GM21367 (cell line): ENCODE results near the gene SCAF1.

Experiments
- ATAC-seq: cut with Tn5 transposase; IDR thresholded peaks from one replicate; pipeline ENCODE4 v1.9.1; 2021; ENCODE audit not compliant: unreplicated experiment

The SCAF1 gene, protein sequence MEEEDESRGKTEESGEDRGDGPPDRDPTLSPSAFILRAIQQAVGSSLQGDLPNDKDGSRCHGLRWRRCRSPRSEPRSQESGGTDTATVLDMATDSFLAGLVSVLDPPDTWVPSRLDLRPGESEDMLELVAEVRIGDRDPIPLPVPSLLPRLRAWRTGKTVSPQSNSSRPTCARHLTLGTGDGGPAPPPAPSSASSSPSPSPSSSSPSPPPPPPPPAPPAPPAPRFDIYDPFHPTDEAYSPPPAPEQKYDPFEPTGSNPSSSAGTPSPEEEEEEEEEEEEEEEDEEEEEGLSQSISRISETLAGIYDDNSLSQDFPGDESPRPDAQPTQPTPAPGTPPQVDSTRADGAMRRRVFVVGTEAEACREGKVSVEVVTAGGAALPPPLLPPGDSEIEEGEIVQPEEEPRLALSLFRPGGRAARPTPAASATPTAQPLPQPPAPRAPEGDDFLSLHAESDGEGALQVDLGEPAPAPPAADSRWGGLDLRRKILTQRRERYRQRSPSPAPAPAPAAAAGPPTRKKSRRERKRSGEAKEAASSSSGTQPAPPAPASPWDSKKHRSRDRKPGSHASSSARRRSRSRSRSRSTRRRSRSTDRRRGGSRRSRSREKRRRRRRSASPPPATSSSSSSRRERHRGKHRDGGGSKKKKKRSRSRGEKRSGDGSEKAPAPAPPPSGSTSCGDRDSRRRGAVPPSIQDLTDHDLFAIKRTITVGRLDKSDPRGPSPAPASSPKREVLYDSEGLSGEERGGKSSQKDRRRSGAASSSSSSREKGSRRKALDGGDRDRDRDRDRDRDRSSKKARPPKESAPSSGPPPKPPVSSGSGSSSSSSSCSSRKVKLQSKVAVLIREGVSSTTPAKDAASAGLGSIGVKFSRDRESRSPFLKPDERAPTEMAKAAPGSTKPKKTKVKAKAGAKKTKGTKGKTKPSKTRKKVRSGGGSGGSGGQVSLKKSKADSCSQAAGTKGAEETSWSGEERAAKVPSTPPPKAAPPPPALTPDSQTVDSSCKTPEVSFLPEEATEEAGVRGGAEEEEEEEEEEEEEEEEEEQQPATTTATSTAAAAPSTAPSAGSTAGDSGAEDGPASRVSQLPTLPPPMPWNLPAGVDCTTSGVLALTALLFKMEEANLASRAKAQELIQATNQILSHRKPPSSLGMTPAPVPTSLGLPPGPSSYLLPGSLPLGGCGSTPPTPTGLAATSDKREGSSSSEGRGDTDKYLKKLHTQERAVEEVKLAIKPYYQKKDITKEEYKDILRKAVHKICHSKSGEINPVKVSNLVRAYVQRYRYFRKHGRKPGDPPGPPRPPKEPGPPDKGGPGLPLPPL

DNA sequence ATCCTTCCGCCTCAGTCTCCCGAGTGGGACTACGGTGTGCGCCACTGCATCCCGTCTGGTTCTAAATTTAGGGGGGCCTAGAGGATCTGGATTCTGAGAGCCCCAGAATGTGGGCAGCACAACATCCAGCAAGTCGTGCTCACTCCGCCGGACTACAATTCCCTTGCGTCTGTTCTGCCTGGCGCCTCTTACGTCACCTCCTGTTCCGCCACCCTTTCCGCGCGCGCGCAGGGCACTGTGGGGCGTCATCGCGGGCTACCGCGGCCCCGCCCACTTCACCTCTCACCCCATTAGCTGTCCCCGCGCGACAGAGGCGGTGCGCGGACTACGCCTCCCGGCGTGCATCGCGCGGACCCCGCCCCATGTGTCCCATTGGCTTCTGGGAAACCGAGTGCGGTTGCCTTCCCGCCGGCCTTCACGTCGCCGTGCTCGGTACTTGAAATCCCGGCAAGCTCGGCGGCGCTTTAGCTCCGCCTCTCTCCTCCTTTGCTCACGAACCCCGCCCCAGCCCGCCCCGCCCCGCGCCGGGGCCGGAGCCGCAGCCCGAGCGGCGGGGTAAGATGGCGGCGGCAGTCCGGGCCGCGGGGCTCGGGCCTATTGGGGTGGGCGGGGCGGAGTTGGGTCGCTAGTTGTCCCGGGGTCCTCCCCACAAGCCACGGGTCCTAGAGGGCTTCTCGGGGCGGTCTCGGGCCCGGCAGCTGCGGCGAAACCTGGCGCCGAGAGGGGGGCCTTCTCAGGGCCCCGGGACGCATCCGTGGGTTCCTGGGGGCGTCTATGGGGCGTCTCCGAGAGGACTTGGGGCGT lies at the start of gene SCAF1:
TSS of gene SCAF1 (plus strand) at position 522 of the 804 bp plus-strand sequence. CDS start 2,818 bp downstream, outside the sequence.
- ATAC-seq: peak; percentile 42

DNA sequence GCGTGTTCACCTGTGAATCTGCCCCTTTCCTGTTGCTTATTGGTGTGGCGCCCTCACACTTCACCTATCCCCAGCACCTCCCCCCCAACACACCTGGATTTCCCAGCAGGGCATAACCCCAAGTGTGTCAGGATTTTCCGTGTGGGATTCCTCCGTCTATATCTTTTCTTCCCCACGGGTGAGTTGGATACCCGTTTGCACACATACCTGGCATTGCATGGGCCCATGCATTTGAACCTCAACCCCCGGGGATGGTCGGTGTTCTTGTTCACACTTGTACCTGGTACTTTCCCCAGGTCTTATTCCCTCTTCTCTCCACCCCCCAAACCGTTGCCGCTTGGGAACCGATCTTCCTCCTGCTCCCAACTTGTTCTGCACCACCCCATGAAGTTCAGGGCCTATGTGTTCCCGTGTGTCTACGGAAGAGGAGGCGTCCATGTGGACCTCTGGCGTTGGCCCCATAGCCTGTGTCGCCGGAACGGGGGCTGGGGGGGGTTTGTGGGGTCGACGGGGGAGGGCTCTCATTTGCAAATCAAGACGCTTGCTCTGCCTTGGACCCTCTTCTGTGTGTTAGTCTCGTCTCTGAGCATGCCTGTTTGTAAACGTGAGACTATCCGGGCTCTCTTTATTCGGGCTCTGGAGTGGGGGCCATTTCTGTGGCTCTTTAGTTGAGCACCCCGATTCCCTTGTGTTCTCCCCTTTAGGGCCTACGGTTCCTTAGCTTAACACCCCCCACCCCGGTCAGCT lies 49.4 kb upstream of the SCAF1 start:
- no peak for ATAC-seq

DNA sequence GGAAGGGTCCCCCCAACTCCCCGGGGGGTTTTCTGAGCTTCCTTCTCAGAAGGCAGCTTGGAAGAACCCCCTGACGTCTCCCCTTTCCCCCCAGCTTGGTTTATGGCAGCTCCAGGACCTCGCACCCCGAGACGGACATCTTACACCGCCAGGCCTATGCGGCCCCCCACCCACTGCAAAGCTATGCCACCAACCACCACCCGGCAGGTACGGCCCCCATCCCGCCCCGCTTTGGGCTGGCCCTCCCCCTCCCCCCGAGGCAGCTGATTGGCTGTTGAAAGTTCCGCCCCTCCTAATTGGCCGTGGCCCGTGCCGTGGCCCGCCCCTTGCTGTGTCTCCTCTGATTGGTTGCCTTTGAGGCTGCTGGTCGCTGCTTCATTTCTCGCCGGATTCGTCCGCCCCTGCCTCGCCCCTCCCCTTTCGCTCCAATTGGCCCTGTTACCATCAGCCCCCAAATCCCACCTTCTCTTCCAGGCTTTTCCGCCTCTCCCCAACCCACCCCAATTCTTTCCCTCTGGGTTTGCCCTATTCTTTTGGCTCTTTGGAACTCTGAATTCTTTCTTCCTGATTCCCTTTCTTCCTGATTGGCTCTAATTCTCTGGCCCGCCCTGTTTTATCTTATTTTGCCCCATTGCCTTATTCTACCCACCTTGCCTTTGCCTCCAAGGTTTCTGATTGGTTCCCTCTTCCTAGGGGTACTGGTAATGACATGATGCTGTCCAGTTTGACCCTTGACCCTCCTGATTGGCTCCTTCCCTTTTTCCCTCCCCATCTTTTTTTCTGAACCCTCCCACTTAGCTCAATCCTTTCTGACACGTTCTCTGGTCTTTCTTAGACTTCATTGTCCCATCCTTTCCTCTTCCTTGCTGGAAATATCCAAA lies 48.5 kb upstream of the SCAF1 start:
- ATAC-seq: peak; percentile 38

DNA sequence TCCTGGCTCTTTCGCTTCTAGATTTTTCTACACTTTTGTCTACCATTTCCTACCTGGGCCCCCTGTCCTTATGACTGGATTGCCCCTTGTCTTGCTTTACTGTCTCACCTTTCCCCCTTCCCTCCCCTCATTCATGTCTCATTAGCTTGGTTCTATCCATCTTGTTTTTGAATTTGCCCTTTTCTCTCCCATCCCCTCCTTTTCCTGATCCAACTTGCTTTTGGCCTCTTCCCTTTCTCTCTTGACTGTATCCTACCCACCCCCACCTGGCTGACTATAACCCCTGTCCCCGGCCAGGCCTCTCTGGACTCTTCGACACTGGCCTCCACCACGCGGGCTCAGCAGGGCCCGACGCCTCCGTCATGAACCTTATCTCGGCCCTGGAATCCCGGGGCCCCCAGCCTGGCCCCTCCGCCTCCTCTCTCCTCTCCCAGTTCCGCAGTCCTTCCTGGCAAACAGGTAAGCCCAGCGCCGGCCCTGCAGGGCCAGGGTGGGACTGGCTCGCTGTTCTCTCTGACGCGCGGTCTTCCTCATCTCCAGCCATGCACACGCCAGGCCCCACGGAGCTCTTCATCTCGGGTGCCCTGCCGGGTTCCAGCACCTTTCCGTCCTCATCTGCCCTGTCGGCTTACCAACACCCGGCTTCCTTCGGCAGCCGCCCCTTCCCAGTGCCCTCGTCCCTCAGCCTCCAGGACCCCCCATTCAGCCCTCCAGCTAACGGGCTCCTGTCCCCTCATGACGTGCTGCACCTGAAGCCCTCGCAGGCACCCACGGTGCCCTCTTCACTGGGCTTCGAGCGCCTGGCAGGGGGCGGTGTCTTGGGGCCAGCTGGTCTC lies 47.6 kb upstream of the SCAF1 start:
- ATAC-seq: no peak

DNA sequence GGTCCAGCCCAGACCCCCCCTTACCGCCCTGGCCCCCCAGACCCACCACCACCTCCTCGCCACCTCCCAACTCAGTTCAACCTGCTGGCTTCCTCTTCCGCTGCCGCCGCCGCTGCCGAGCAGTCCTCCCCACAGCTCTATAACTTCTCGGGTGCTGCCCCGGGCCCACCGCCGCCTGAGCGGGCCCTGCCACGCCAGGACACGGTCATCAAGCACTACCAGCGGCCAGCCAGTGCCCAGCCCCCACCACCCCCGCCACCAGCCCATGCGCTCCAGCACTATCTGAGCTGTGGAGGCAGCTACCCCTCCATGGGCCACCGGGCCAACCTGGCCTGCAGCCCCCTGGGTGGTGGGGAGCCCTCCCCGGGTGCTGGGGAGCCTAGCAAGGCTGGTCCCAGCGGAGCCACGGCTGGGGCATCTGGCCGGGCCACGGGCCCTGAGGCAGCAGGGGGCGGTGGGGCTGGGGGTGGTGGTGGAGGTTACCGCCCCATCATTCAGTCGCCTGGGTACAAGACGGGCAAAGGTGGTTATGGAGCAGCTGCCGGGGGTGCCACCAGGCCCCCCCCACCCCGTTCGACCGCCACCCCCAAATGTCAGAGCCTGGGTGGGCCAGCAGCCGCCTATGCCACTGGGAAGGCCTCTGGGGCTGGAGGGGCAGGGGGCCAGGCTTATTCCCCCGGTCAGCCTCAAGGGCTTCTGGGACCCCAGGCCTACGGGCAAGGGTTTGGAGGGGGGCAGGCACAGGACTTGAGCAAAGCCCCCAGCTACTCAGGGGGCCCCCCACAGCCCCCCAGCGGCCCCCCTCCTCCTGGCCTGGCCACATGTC lies 46.8 kb upstream of the SCAF1 start:
- no peak for ATAC-seq

DNA sequence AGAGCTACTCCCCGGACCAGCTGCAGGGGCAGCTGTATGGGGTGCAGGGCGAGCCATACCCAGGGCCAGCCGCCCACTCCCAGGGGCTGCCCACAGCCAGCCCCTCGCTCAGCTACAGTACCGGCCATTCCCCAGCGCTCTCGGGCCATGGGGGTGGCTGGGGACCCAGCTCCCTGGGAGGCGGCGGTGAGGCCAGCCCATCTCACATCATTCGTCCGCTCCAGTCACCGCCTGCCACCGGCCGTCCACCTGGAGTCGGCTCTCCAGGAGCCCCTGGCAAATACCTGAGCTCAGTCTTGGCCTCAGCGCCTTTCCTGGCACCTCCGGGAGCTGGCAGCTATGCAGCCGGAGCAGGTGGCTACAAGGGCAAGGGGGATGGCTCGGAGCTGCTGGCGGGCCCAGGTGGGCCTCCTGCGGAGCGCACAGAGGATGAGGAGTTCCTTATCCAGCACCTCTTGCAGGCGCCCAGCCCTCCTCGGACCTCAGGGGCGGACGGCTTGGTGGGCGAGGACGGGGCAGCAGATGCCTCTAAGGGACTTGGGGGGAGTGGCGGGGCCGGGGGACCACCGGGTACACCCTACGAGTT lies 46.1 kb upstream of the SCAF1 start:
- no peak for ATAC-seq

DNA sequence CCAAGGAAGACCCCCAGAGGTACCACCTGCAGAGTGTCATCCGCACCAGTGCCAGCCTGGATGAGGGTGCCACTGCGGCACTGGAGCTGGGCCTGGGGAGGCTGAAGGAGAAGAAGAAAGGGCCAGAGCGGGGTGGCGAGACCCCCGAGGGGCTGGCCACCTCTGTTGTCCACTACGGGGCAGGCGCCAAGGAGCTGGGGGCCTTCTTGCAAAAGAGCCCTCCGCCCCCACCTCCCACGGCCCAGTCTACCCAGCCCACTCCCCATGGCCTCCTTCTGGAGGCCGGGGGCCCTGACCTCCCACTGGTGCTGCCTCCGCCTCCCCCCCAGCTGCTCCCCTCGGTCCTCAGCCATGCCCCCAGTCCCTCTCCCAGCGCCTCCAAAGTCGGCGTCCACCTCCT lies 45.6 kb upstream of the SCAF1 start:
- ATAC-seq: no peak

DNA sequence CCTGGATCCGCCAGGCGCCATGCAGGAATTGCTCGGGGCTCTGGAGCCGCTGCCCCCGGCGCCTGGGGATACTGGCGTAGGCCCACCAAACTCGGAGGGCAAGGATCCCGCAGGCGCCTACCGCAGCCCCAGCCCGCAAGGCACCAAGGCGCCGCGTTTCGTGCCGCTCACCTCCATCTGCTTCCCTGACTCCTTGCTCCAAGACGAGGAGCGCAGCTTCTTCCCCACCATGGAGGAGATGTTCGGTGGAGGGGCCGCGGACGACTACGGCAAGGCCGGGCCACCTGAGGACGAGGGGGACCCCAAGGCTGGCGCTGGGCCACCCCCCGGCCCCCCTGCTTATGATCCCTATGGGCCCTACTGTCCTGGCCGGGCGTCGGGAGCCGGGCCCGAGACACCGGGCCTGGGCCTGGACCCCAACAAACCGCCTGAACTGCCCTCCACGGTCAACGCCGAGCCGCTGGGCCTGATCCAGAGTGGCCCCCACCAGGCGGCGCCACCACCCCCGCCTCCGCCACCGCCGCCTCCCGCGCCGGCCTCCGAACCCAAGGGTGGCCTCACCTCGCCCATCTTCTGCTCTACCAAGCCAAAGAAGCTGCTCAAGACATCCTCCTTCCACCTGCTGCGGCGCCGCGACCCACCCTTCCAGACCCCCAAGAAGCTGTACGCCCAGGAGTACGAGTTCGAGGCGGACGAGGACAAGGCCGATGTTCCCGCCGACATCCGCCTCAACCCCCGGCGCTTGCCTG lies 44.9 kb upstream of the SCAF1 start:
- ATAC-seq: no peak

DNA sequence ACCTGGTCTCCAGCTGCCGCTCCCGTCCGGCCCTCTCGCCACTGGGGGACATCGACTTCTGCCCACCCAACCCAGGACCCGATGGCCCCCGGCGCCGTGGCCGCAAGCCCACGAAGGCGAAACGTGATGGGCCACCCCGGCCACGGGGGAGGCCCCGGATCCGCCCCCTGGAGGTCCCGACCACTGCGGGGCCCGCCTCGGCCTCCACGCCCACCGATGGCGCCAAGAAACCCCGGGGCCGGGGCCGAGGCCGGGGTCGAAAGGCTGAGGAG lies 44.4 kb upstream of the SCAF1 start:
- ATAC-seq: no peak

DNA sequence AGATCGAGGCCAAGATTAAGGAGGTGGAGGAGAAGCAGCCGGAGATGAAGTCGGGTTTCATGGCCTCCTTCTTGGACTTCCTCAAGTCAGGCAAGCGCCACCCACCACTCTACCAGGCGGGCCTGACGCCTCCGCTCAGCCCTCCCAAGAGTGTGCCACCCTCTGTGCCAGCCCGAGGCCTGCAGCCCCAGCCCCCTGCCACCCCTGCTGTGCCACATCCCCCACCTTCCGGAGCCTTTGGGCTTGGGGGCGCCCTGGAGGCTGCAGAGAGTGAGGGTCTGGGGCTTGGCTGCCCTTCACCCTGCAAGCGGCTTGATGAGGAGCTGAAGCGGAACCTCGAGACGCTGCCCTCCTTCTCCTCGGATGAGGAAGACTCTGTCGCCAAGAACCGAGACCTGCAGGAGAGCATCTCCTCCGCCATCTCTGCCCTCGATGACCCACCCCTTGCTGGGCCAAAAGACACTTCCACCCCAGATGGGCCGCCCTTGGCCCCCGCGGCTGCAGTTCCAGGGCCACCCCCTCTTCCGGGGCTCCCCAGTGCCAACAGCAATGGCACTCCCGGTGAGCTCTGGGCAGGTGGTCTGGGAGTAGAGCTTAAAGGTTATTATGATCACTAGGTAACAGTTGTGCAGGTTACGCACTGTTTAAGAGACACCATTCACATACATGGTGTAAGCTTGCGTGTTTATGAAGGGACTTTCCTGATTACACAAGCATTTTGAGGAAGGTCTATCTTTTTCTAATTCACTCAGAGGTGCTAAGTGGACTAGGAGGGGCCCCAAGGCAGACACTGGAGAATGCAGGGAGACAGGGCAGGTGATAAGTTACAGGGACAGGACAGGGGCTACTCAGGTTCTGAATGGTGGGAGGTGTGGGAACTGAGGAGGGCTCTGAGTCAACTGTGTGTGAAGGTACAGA lies 42.4 kb upstream of the SCAF1 start:
- ATAC-seq: no peak

DNA sequence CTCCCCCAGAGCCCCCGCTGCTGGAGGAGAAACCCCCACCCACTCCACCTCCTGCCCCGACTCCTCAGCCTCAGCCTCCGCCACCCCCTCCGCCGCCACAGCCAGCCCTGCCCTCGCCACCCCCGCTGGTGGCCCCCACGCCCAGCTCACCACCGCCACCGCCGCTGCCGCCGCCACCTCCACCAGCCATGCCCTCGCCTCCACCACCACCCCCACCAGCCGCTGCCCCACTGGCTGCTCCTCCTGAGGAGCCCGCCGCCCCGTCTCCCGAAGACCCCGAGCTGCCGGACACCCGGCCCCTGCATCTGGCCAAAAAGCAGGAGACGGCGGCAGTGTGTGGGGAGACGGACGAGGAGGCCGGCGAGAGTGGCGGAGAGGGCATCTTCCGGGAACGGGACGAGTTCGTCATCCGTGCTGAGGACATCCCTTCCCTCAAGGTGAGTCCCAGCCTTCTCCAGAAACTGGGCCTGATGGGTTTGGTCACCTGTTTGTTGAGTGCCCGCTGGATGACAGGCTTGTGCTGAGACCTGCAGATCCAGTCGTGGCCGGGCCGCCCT lies 40.4 kb upstream of the SCAF1 start:
- ATAC-seq: no peak

DNA sequence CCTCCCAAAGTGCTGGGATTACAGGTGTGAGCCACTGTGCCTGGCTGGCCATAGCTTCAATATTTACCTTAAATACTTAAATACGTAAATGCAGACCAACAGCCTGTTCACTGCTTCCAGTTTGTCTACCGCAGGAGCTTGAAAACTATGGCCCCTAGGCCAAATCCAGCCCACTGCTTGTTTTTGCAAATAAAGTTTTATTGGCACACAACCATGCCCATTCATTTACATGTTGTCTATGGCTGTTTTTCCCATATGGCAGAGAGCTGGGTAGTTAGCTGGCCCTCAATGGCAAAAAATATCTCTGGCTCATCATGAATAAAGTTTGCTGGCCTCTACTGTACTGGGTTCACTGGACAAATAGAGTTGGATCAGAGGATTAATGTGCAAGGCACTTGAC lies 39.2 kb upstream of the SCAF1 start:
- no peak for ATAC-seq

DNA sequence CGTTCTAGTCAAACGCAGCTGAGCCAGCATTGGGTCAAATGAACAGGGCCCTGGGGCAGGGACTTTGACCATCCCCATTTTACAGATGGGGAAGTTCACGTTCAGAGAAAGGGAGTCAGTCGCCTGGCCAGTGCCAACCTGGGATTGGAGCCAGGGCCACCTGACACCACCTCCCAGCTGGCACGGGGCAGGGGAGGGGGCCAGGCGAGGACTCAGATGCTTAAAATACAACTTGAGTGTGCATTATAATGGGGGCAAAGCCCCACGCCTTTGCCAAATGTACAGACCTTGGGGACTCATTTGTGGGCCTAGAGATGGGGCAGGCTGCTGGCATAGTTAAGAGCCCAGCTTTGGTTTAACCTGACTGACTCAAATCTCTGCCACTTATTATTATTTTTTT lies 36.4 kb upstream of the SCAF1 start:
- ATAC-seq: no peak

DNA sequence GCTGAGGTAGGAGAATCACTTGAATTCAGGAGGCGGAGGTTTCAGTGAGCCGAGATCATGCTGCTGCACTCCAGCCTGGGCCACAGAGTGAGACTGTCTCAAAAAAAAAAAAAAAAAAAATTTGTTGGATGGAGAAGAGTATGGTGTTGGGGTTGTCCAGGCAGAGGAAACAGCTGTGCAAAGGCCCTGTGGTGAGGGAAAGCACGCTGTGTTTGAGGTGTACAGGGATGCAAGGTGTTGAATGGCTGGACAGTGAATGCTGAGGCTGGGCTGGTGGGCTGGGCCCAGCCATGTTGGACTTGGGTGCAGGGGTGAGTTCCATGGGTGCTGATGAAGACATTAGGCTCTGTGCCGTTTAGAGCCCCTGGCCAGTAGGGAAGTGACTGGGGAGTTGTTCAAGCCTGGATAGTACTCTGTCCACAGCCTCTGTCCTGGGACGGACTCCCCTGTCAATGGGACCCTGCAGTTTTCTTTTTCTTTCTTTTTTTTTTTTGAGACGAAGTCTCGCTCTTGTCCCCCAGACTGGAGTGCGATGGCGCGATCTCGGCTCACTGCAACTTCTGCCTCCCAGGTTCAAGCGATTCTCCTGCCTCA lies 32.4 kb upstream of the SCAF1 start:
- ATAC-seq: no peak
